A549 (cell line): ENCODE results near the gene TMEM97.

Source experiments
- CEBPB ChIP-seq, 2 experiments: fragments of >200 bp in 1 of 2; sonication (Bioruptor Twin) in 1 of 2; formaldehyde crosslinking in 1 of 2; IDR thresholded peaks; 2 replicates each; pipeline ENCODE4 v1.6.1; 2012 to 2016
- EP300 ChIP-seq, 2 experiments: fragments of >200 bp; sonication (Bioruptor Twin); formaldehyde crosslinking; IDR thresholded peaks; 2 replicates in 1 of 2; 3 replicates in 1 of 2; pipeline ENCODE4 v1.6.1; 2016 to 2017
- GATA3 ChIP-seq: IDR thresholded peaks from 2 replicates; pipeline ENCODE4 v1.6.1; 2012; ENCODE audit warnings: borderline replicate concordance
- MAZ ChIP-seq: fragments of 150-350 bp; IDR thresholded peaks from 2 replicates; pipeline ENCODE4 v1.6.1; 2014; ENCODE audit warnings: antibody characterized with exemption, low read depth, low read length, borderline replicate concordance
- NPAS2 ChIP-seq: fragments of 250-450 bp; sonication (Bioruptor Pico); IDR thresholded peaks from 2 replicates; pipeline ENCODE4 v1.8.0; 2022; ENCODE audit warnings: mild to moderate bottlenecking, moderate library complexity, borderline replicate concordance
- POLR2A ChIP-seq: IDR thresholded peaks from 2 replicates; pipeline ENCODE4 v1.6.1; 2012; ENCODE audit warnings: mild to moderate bottlenecking, low read length
- RCOR1 ChIP-seq: fragments of 150-350 bp; IDR thresholded peaks from 2 replicates; pipeline ENCODE4 v1.6.1; 2014; ENCODE audit warnings: antibody characterized with exemption, low read length, low read depth
- SMC3 ChIP-seq: fragments of >200 bp; sonication (Bioruptor Twin); formaldehyde crosslinking; IDR thresholded peaks from 3 replicates; pipeline ENCODE4 v1.6.1; 2018; ENCODE audit warnings: inconsistent platforms
- SREBF2 ChIP-seq: fragments of 450-650 bp; IDR thresholded peaks from 2 replicates; pipeline ENCODE4 v1.6.1; 2014; ENCODE audit warnings: mild to moderate bottlenecking, moderate library complexity
- TP53 ChIP-seq: fragments of 250-450 bp; sonication (Bioruptor Pico); IDR thresholded peaks from 2 replicates; pipeline ENCODE4 v1.5.0; 2021; ENCODE audit warnings: mild to moderate bottlenecking, moderate library complexity
- TF ChIP-seq, protein P1 (sequence below): fragments of >200 bp; sonication (Bioruptor Twin); formaldehyde crosslinking; IDR thresholded peaks from 3 replicates; pipeline ENCODE4 v1.5.1; 2016
- TF ChIP-seq, protein P2 (sequence below): fragments of >200 bp; sonication (Bioruptor Twin); formaldehyde crosslinking; IDR thresholded peaks from 3 replicates; pipeline ENCODE4 v1.6.1; 2016
- TF ChIP-seq, protein P3 (sequence below): IDR thresholded peaks from 2 replicates; pipeline ENCODE4 v1.6.1; 2012; ENCODE audit warnings: low read depth, borderline replicate concordance

DNA sequence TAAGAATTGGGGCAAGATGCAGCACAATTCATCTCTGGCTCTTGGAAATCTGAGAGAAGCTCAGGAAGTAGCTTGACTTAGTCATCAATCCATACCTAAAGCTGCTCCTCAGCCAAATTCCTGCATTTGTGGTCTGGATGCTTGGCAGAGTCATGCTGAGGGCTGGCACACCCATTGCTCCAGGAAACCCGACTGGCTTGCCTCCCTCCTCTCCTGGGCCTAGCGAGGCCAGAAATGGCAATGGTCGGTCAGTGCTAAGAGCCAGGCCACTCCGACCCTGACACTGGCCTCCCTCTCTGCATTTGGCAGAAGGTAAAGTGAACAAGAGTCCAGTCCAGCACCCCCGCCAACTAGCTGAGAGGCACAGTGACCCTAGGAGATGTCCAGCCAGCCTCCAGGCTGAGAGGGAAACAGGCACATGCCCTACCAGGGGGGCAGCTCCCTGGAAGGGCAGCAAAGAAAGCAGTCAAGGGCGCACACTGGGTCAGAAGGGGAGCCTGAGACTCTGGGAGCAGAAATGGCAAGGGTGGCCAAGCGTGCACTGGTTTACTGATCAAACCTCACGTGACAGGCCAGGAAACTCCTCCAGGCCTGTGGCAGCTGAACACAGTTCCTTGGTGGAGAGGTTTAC lies 28.4 kb downstream of the TMEM97 start:
- TF ChIP-seq, protein P1, sequence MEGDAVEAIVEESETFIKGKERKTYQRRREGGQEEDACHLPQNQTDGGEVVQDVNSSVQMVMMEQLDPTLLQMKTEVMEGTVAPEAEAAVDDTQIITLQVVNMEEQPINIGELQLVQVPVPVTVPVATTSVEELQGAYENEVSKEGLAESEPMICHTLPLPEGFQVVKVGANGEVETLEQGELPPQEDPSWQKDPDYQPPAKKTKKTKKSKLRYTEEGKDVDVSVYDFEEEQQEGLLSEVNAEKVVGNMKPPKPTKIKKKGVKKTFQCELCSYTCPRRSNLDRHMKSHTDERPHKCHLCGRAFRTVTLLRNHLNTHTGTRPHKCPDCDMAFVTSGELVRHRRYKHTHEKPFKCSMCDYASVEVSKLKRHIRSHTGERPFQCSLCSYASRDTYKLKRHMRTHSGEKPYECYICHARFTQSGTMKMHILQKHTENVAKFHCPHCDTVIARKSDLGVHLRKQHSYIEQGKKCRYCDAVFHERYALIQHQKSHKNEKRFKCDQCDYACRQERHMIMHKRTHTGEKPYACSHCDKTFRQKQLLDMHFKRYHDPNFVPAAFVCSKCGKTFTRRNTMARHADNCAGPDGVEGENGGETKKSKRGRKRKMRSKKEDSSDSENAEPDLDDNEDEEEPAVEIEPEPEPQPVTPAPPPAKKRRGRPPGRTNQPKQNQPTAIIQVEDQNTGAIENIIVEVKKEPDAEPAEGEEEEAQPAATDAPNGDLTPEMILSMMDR: no peak
- TF ChIP-seq CEBPB (IDR thresholded peaks at IDR 0.05) (no peak), NPAS2 (CRISPR knock-in tag) (no peak), POLR2A (no peak), GATA3 (no peak), TP53 (no peak), EP300 (IDR thresholded peaks at IDR 0.05) (no peak), SREBF2 (no peak), RCOR1 (no peak), SMC3 (no peak), MAZ (no peak)
- TF ChIP-seq, protein P2, sequence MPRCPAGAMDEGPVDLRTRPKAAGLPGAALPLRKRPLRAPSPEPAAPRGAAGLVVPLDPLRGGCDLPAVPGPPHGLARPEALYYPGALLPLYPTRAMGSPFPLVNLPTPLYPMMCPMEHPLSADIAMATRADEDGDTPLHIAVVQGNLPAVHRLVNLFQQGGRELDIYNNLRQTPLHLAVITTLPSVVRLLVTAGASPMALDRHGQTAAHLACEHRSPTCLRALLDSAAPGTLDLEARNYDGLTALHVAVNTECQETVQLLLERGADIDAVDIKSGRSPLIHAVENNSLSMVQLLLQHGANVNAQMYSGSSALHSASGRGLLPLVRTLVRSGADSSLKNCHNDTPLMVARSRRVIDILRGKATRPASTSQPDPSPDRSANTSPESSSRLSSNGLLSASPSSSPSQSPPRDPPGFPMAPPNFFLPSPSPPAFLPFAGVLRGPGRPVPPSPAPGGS: no peak
- TF ChIP-seq, protein P3, sequence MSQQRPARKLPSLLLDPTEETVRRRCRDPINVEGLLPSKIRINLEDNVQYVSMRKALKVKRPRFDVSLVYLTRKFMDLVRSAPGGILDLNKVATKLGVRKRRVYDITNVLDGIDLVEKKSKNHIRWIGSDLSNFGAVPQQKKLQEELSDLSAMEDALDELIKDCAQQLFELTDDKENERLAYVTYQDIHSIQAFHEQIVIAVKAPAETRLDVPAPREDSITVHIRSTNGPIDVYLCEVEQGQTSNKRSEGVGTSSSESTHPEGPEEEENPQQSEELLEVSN: no peak
